Esophagus squamous epithelium (tissue), 5 donors: ENCODE results near the gene SLC38A9. TPM values are rescaled to one million over a fixed set of nuclear protein-coding genes. Genes with fewer than 3 reads are reported as not detected.

ENCODE experiments used
- DNase-seq: peaks from one replicate; lab custom pipeline; 2025; lab: John Stamatoyannopoulos, UW
- H3K27ac ChIP-seq, 4 donors: fragments of 200-600 bp; sonication (generic); one replicate each; pipeline ENCODE4 v1.5.1; 2016 to 2019; ENCODE audit warnings: mild to moderate bottlenecking in 1 of 4
- H3K27me3 ChIP-seq, 4 donors: fragments of 200-600 bp; sonication (generic); 1 replicate in 3 of 4; 2 replicates in 1 of 4; pipeline versions ENCODE4 v1.5.1 to v1.6.0; 2017 to 2021; ENCODE audit warnings: antibody characterized with exemption in 1 of 4
- H3K36me3 ChIP-seq, 3 donors: fragments of 200-600 bp; sonication (generic); one replicate each; pipeline ENCODE4 v1.5.1; 2016 to 2019
- H3K4me1 ChIP-seq, 3 donors: fragments of 200-600 bp; sonication (generic); one replicate each; pipeline ENCODE4 v1.5.1; 2017 to 2019
- H3K4me3 ChIP-seq, 4 donors: fragments of 200-600 bp; sonication (generic); 1 replicate in 3 of 4; 2 replicates in 1 of 4; pipeline ENCODE4 v1.5.1; 2016 to 2019; ENCODE audit warnings: mild to moderate bottlenecking in 2 of 4, moderate library complexity in 1 of 4
- H3K9me3 ChIP-seq, 3 donors: fragments of 200-600 bp; sonication (generic); one replicate each; pipeline ENCODE4 v1.5.1; 2016 to 2019
- CTCF ChIP-seq, 6 experiments: fragments of 450-650 bp in 4 of 6; fragments of 200-600 bp in 2 of 6; sonication (generic) in 2 of 6; IDR thresholded peaks; one replicate each; pipeline ENCODE4 v1.5.1; 2016 to 2019; ENCODE audit warnings: antibody characterized with exemption in 6 of 6, mild to moderate bottlenecking in 4 of 6, moderate library complexity in 4 of 6
- POLR2A ChIP-seq, 4 donors: fragments of 450-650 bp; IDR thresholded peaks; one replicate each; pipeline ENCODE4 v1.6.1; 2017; ENCODE audit warnings: antibody characterized with exemption in 4 of 4, mild to moderate bottlenecking in 4 of 4, moderate library complexity in 3 of 4
- WGBS, 2 donors: methylation state at CpG; one replicate each; pipeline ENCODE4 v1.1.5; 2018; 5-methylcytosine and 5-hydroxymethylcytosine counted together
- intact Hi-C: fragments of 100-400 bp; cut with DNase I; formaldehyde crosslinking; loops from one replicate; pipeline ENCODE4 v1.15.0; 2022
- total RNA-seq, 4 donors: library from RNA; depleted of rRNA; stranded (reverse); fragments of >200 nt; gene quantifications; one replicate each; pipeline ENCODE4 v1.1.0, GENCODE V29; 2016
- donor health status: DM: yes; HTN: yes; CAD: no.

The SLC38A9 gene
- total RNA-seq, 4 donors from 2014 or later, result 16.0 to 29.8 (median 23.3) TPM

DNA sequence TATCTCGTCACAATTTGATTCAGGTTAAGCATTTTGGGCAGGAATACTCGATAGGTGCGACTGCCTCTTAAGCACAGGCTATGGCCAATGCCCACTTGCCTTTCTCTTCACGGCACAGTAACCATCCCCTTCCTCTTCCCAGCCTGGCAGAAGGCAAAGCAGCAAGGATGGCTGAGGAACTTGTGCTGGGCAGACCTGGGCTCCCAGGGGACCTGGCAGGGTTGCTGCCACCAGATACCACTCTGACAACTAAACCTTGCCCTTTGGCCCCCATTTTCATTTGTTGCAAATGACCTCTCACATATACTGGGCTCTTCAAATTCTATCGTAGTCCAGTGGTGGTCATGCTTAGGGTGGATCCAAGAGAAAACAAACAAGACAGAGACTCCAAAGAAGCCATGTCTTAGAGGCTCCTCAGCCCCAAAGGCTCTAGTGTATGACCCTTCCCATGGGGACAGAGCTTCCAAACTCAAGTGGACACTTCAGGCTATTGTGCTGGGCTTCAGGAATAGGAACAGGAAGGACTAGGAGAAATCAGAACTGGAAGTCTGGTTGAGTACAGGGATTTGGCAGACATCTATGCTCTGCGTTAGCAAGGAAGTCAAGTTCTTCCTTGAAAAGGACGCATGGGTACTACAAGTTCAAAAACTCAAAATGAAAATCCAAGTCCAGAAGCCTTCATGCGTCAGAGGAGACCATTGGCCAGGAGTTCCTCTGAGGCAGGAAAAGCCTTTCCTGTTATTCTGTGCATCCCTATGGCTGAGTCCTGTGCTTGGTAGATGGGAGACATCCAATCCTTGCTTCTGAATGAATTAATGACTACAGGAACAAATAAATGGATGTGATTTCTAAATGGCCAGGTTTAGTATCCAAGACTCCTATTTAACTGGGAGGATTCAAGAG, 112.7 kb downstream of the SLC38A9 start:
- H3K27ac ChIP-seq, result peak overlapping the region; percentile 59 to 93 (median 88)
- 89 to 97% methylated on average over 8 of the region's 8 CpGs for WGBS, 2 donors
- intact Hi-C loops, result no loop called here
- DNase-seq, result no peak
- TF ChIP-seq POLR2A (IDR thresholded peaks at IDR 0.05) (no peak), CTCF (IDR thresholded peaks at IDR 0.05) (no peak)
- no peaks in the 10 kb centered on the region for H3K9me3 ChIP-seq
- H3K27me3 ChIP-seq, result no peaks in the 10 kb centered on the region
- H3K4me3 ChIP-seq, result no peak overlapping the region
- H3K4me1 ChIP-seq, result peaks cover 9 to 77% (median 51%) of the 10 kb centered on the region in 3 donors
- H3K36me3 ChIP-seq, result no peaks in the 10 kb centered on the region

DNA sequence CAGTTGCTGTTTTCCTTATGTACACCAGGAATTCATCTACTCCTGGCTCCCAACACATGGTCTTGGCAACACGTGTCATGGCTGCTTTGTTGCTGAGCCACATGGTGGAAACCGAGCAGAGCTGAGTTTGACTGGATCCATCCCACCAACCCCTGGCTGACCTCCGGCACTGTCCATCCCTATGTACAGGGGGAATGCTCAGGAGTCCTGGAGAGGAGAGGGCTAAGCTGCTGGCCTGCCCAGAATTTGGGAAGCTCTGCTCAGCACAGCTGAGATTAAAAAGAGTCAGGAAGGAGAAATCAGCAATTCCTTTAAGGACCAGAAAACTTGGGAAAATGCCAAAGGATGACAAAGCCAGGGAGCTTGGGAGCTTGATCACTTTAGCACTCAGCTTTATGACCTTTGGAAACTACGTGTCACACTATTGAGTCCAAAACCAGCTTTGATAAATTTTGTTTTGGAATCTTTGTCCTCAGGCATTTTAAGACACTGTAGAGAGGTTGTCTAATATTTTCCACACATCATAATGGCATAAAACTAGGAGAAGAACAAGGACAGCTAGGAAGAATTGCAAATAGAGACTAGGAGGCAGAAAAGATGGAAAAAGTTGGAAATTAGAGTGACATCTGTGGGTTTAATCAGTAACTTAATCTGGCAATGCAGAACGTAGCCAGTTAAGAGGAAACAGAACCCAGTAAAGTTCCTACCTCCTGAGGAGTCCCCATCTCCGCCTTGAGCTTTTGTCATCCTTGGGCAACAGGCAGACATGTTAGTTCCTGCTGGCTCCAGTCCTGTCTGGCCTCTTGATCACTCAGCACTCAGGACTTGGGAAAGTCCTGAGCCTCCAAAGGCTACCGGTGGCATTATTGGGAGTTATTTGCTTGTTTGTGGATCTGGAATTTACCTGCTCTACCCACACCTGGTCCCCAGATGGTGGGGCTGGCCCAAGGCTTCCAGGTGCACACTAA, 114.8 kb downstream of the SLC38A9 start:
- no peaks in the 10 kb centered on the region for H3K27me3 ChIP-seq
- H3K4me3 ChIP-seq, result no peak overlapping the region
- H3K4me1 ChIP-seq, result peaks cover 9 to 67% (median 46%) of the 10 kb centered on the region in 3 donors
- 18 to 36% methylated on average over 6 to 7 of the region's 7 CpGs for WGBS, 2 donors
- no peak for DNase-seq
- H3K27ac ChIP-seq, result peak overlapping the region; percentile 5 to 93 (median 88)
- no peaks in the 10 kb centered on the region for H3K36me3 ChIP-seq
- no peak for TF ChIP-seq POLR2A (IDR thresholded peaks at IDR 0.05)
- no peak for TF ChIP-seq CTCF (IDR thresholded peaks at IDR 0.05)
- H3K9me3 ChIP-seq, result no peaks in the 10 kb centered on the region
- intact Hi-C loops, result no loop called here

DNA sequence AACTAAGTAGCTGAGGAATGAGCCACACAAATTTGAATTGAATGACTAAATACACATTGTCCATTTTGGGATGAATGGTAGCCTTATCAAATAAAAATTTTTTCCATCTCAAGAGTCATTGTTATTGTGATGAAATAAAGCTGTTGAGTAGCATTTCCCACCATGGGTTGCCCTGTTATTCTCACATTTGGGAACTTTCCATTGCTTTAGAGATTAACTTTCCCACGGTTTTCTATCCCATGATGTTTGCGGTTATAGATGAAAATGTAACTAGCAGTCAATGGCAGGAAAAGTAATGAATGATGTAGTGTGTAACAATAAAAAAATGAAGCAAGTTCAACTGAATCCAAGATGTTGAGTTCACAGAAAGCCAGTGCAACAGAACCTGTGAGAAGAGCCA, 117.5 kb downstream of the SLC38A9 start:
- Histone ChIP-seq H3K36me3 (no peaks in the 10 kb centered on the region), H3K4me1 (peaks cover 9 to 40% (median 24%) of the 10 kb centered on the region in 3 donors), H3K27ac (peak overlapping the region in 3 of 4 donors; percentile 4 to 32 (median 18)), H3K9me3 (no peaks in the 10 kb centered on the region), H3K27me3 (no peaks in the 10 kb centered on the region), H3K4me3 (no peak overlapping the region)
- 93% methylated on average over 2 of the region's 2 CpGs for WGBS, 2 donors
- TF ChIP-seq POLR2A (IDR thresholded peaks at IDR 0.05) (no peak), CTCF (IDR thresholded peaks at IDR 0.05) (no peak)
- intact Hi-C loops, result no loop called here
- no peak for DNase-seq

GRCh38 chr5:55593115-55593472, 119.0 kb downstream of the SLC38A9 start:
- Histone ChIP-seq H3K9me3 (no peaks in the 10 kb centered on the region), H3K4me1 (peaks cover 9 to 26% (median 18%) of the 10 kb centered on the region in 3 donors), H3K27ac (peak overlapping the region in 2 of 4 donors; percentile 47 to 53), H3K27me3 (no peaks in the 10 kb centered on the region), H3K36me3 (no peaks in the 10 kb centered on the region), H3K4me3 (no peak overlapping the region)
- TF ChIP-seq POLR2A (IDR thresholded peaks at IDR 0.05) (no peak), CTCF (IDR thresholded peaks at IDR 0.05) (no peak)
- 34 to 39% methylated on average over 3 of the region's 3 CpGs for WGBS, 2 donors
- intact Hi-C loops, result no loop called here
- no peak for DNase-seq
